ENCODE data around the gene ARHGEF7.

DNA sequence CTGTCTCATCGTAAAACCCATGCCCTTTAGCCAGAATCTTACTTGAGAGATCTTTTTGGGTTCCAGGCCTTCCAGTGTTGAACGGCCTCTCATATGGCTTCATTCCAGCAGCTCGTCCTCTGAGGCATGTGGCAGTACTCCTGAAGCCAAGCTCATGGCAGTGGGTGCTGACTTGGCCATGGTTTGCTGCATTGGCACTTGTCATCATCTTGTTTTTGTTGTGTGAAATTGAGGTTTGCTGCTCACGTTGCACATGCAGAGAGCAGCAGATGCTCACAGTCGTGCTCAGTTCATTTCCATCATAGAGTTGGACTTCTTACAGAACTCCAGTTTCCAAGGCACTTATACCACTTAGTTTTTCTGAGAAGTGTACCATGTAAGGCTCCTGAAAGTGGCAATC lies 220.2 kb downstream of the ARHGEF7 start:
- TF ChIP-seq, protein P1, sequence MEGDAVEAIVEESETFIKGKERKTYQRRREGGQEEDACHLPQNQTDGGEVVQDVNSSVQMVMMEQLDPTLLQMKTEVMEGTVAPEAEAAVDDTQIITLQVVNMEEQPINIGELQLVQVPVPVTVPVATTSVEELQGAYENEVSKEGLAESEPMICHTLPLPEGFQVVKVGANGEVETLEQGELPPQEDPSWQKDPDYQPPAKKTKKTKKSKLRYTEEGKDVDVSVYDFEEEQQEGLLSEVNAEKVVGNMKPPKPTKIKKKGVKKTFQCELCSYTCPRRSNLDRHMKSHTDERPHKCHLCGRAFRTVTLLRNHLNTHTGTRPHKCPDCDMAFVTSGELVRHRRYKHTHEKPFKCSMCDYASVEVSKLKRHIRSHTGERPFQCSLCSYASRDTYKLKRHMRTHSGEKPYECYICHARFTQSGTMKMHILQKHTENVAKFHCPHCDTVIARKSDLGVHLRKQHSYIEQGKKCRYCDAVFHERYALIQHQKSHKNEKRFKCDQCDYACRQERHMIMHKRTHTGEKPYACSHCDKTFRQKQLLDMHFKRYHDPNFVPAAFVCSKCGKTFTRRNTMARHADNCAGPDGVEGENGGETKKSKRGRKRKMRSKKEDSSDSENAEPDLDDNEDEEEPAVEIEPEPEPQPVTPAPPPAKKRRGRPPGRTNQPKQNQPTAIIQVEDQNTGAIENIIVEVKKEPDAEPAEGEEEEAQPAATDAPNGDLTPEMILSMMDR (conservative IDR thresholded peaks at IDR 0.05 in 1 of 2, IDR thresholded peaks at IDR 0.05 in 1 of 2; ENCODE audit: extremely low read depth in 1 of 2, insufficient read depth in 1 of 2, low read depth in 1 of 2, low read length in 2 of 2) = no peak
- TF ChIP-seq EZH2 (IDR thresholded peaks at IDR 0.05; ENCODE audit: borderline replicate concordance, low read length) = no peak
